PC-3 (cell line): ENCODE measurements around the gene LGMN. TPM values are rescaled to one million over a fixed set of nuclear protein-coding genes. Genes with fewer than 3 reads are reported as not detected.

ENCODE experiments used
- ATAC-seq: fragments of 200-7000 bp; cut with Tn5 transposase; 2 replicates; pipeline ENCODE4 v1.9.1; 2020; ENCODE audit warnings: mild to moderate bottlenecking, moderate library complexity
- BruUV-seq: library from RNA; stranded (reverse); fragments of 400-500 nt; replicated peaks from 2 replicates; lab custom pipeline; 2021; lab: Mats Ljungman, UMichigan
- CTCF ChIA-PET: fragments of 300-600 bp; sonication (Branson Sonifier 250); formaldehyde crosslinking; loops from one replicate; lab custom pipeline; 2022; ENCODE audit warnings: antibody characterized with exemption; lab: Charles Lee
- POLR2A ChIA-PET: fragments of 300-600 bp; sonication (Branson Sonifier 250); formaldehyde crosslinking; loops from one replicate; lab custom pipeline; 2022; ENCODE audit warnings: antibody characterized with exemption; ENCODE audit not compliant: unreplicated experiment; lab: Charles Lee
- DNase-seq: peaks from one replicate; pipeline ENCODE4 v3.0.0-alpha.2; 2015
- H2AFZ ChIP-seq: fragments of 300-600 bp; sonication (generic); 2 replicates; pipeline ENCODE4 v1.6.0; 2016; ENCODE audit warnings: antibody characterized with exemption, low read length
- H3F3A ChIP-seq: fragments of 300-600 bp; sonication (generic); one replicate; pipeline ENCODE4 v1.6.0; 2017; ENCODE audit warnings: antibody characterized with exemption, low read length, control low read depth, mild to moderate bottlenecking; ENCODE audit not compliant: unreplicated experiment
- H3K27ac ChIP-seq: fragments of 300-600 bp; sonication (generic); 2 replicates; pipeline ENCODE4 v1.5.1; 2016; ENCODE audit warnings: mild to moderate bottlenecking, low read length
- H3K27me3 ChIP-seq: fragments of 300-600 bp; sonication (generic); 2 replicates; pipeline ENCODE4 v1.6.1; 2016; ENCODE audit warnings: low read length, mixed read lengths
- H3K36me3 ChIP-seq: fragments of 300-600 bp; sonication (generic); 2 replicates; pipeline ENCODE4 v1.6.1; 2016; ENCODE audit warnings: low read depth, mixed run types, low read length, mixed read lengths
- H3K4me1 ChIP-seq: fragments of 300-600 bp; sonication (generic); 2 replicates; pipeline ENCODE4 v1.5.1; 2016; ENCODE audit warnings: low read length; ENCODE audit not compliant: insufficient read depth
- H3K4me2 ChIP-seq: fragments of 300-600 bp; sonication (generic); 2 replicates; pipeline ENCODE4 v1.6.0; 2016; ENCODE audit warnings: low read length
- H3K4me3 ChIP-seq: fragments of 300-600 bp; sonication (generic); 2 replicates; pipeline ENCODE4 v1.5.1; 2016; ENCODE audit warnings: mild to moderate bottlenecking, low read length, mixed read lengths
- H3K79me2 ChIP-seq: fragments of 300-600 bp; sonication (generic); 2 replicates; pipeline ENCODE4 v1.6.1; 2017; ENCODE audit warnings: low read length, mixed read lengths
- H3K9ac ChIP-seq: fragments of 300-600 bp; sonication (generic); 2 replicates; pipeline ENCODE4 v1.6.0; 2016; ENCODE audit warnings: mild to moderate bottlenecking, low read length
- H3K9me2 ChIP-seq: fragments of 300-600 bp; sonication (generic); replicated peaks from 2 replicates; pipeline ENCODE4 v1.6.1; 2016; ENCODE audit warnings: mixed run types, low read length, mixed read lengths
- H3K9me3 ChIP-seq: fragments of 300-600 bp; sonication (generic); 2 replicates; pipeline ENCODE4 v1.6.1; 2016; ENCODE audit warnings: low read length, mixed read lengths
- H4K20me1 ChIP-seq: fragments of 300-600 bp; sonication (generic); 2 replicates; pipeline ENCODE4 v1.6.1; 2016; ENCODE audit warnings: low read length, mixed read lengths
- EZH2 ChIP-seq: fragments of 300-600 bp; sonication (generic); IDR thresholded peaks from one replicate; pipeline ENCODE4 v1.6.1; 2017; ENCODE audit warnings: antibody characterized with exemption, mild to moderate bottlenecking, low read length; ENCODE audit not compliant: unreplicated experiment
- EZH2phosphoT487 ChIP-seq: fragments of 300-600 bp; sonication (generic); IDR thresholded peaks from 2 replicates; pipeline ENCODE4 v1.6.1; 2018; ENCODE audit warnings: mild to moderate bottlenecking, antibody characterized with exemption, low read length, borderline replicate concordance
- intact Hi-C: fragments of 100-400 bp; cut with micrococcal nuclease; formaldehyde crosslinking; loops from 2 replicates; pipeline ENCODE4 v1.9.0; 2023
- total RNA-seq: library from RNA; depleted of rRNA; stranded (reverse); fragments of >200 nt; gene quantifications from 2 replicates; pipeline ENCODE4 v1.2.3, GENCODE V29; 2014; rRNA removed
- TF ChIP-seq, protein P1 (sequence below): fragments of 300-600 bp; sonication (generic); conservative IDR thresholded peaks from 2 replicates; pipeline ENCODE4 v1.5.1; 2017; ENCODE audit warnings: antibody characterized with exemption, low read depth, mild to moderate bottlenecking, low read length

LGMN gene
- total RNA-seq, 1 experiment from 2014 or later = 46.8 TPM

DNA sequence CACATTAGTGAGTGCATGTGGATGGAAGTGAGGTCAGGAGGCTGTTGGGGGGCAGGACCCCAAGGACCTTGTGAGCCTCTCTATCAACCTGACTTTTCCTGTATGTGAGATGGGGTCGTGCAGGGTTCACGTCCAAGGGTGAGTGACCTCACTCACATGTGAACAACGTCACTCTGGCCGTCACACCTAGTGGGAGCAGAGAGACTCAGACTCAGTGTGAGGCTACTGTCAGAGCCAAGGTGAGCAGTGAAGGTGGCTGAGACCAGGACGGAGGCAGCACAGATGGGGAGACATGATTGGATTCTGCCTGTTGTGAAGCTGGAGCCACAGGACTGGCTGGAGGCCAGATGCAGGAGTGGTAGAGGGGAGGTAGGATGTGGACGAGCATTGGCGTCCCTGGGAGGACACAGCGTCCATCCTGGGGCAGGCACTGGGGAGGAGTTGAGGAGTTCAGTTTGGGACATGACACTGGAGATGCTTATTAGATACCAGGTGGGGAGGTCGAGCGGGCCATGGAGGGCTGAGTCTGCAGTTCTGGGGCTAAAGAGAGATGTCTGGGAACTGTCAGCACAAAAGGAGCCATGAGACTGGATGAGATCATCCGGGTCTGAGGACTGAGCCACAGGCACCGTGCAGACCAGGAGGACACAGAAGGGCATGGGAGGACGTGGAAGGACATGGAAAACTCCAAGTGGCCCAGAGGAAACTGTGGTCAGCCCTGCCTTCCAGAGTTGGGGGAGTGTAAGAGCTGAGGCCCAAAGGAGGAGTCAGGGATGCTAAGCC lies 92.8 kb downstream of the LGMN start:
- Histone ChIP-seq H3K9ac (no peak overlapping the region), H3K27ac (no peak overlapping the region), H4K20me1 (no peaks in the 10 kb centered on the region), H3K9me2 (no peaks in the 10 kb centered on the region), H2AFZ (no peak overlapping the region), H3K36me3 (no peaks in the 10 kb centered on the region), H3K4me3 (no peak overlapping the region), H3K4me1 (peaks cover under 1% of the 10 kb centered on the region; the same call in 1 of the 2 replicates), H3F3A (no peaks in the 10 kb centered on the region), H3K4me2 (no peak overlapping the region), H3K27me3 (no peaks in the 10 kb centered on the region), H3K79me2 (no peaks in the 10 kb centered on the region), H3K9me3 (no peaks in the 10 kb centered on the region)
- ChIA-PET CTCF (no interaction called here), POLR2A (no interaction called here)
- ATAC-seq (no peak), DNase-seq (no peak)
- intact Hi-C loops = no loop called here
- no TSS peak for BruUV-seq
- TF ChIP-seq EZH2 (no peak), EZH2phosphoT487 (no peak)
- TF ChIP-seq, protein P1, sequence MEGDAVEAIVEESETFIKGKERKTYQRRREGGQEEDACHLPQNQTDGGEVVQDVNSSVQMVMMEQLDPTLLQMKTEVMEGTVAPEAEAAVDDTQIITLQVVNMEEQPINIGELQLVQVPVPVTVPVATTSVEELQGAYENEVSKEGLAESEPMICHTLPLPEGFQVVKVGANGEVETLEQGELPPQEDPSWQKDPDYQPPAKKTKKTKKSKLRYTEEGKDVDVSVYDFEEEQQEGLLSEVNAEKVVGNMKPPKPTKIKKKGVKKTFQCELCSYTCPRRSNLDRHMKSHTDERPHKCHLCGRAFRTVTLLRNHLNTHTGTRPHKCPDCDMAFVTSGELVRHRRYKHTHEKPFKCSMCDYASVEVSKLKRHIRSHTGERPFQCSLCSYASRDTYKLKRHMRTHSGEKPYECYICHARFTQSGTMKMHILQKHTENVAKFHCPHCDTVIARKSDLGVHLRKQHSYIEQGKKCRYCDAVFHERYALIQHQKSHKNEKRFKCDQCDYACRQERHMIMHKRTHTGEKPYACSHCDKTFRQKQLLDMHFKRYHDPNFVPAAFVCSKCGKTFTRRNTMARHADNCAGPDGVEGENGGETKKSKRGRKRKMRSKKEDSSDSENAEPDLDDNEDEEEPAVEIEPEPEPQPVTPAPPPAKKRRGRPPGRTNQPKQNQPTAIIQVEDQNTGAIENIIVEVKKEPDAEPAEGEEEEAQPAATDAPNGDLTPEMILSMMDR = no peak

DNA sequence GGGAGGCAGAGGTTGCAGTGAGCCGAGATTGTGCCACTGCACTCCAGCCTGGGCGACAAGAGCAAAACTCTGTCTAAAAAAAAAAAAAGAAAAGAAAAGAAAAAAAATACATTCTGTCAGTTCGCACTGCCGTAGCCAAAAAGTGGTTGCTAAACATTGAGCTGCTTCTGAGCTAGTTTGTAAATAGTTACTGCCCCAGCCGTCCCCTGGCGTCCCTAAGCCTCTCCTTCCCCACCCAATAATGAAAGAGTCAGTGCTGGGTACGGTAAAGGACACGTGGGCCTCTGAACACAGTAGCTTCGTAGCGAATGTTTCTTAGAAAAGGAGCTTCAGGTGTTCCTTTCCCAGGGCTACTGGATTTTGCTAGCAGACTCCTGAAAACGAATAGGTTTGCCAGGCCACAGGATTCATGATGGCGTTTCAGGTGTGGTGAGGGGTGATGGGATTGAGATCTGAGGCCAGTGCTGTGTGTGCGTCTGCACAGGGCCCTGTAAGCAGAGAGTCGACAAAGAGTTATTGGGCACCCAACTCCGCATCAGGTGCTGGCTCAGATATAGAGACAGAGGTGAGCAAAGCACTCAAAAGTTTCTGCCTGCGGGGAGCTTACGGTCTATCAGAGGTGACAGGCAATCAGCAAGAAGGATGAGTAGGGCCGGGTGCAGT lies 94.1 kb downstream of the LGMN start:
- no peak overlapping the region for H3K4me2 ChIP-seq
- no peaks in the 10 kb centered on the region for H4K20me1 ChIP-seq
- ChIA-PET POLR2A (interaction anchor here (0.5 kb wide), 1 partner anchor 28 kb away, joined by 5 read pairs; no protein-coding TSS in a partner anchor), CTCF (no interaction called here)
- H3K4me3 ChIP-seq = no peak overlapping the region
- DNase-seq = no peak
- H3K4me1 ChIP-seq = peaks cover 11% of the 10 kb centered on the region; the same call in 1 of the 2 replicates
- H3K36me3 ChIP-seq = no peaks in the 10 kb centered on the region
- H3K9me3 ChIP-seq = no peaks in the 10 kb centered on the region
- no peak for ATAC-seq
- no peaks in the 10 kb centered on the region for H3K27me3 ChIP-seq
- no peak overlapping the region for H2AFZ ChIP-seq
- BruUV-seq = no TSS peak
- H3K79me2 ChIP-seq = no peaks in the 10 kb centered on the region
- TF ChIP-seq EZH2 (no peak), EZH2phosphoT487 (no peak)
- TF ChIP-seq, protein P1 = no peak
- H3K27ac ChIP-seq = no peak overlapping the region
- intact Hi-C loops = no loop called here
- no peaks in the 10 kb centered on the region for H3F3A ChIP-seq
- H3K9me2 ChIP-seq = no peaks in the 10 kb centered on the region
- no peak overlapping the region for H3K9ac ChIP-seq

Other genes starting within 250 kb of the LGMN start
- gene RIN3, start 234.8 kb downstream of the LGMN start, total RNA-seq = 4.8 and 6.2 TPM in 2 replicates
- gene GOLGA5, start 45.7 kb upstream of the LGMN start, total RNA-seq = 21.4 and 23.5 TPM in 2 replicates
- not detected in 2 replicates for gene CHGA, start 174.5 kb upstream of the LGMN start, total RNA-seq